Measurements from ENCODE around the gene RNF8. TPM values are rescaled to one million over a fixed set of nuclear protein-coding genes. Genes with fewer than 3 reads are reported as not detected.
"Not testable (repeated sequence)": the region's sequence is repeated elsewhere in the genome, so short reads cannot be mapped to it uniquely, and the experiment has no call there.

The RNF8 gene
- total and polyA plus RNA-seq, 10 of the 15 experiments (the other 5 are each of a cell fraction or from before 2014, with no cell fraction given): 7.8 to 30.2 (median 23.3) TPM

DNA sequence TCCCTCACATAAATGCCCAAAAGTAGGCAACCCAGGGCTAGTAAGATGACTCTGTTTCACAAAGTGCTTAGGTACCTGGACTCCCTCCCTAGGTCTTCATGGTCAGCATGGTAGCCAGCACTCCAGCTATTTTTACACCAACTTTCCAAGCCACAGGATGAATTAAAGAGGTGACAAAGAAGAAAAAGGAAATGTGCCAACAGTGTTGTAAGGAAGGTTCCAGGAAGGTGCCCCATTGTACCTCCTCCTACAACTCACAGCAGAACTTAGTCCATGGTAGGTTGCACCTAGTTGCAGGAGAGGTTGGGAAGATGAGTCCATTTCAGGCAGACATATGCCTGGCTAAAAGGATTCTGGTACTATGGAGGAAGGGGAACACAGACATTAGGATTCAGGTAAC lies 19.7 kb upstream of the RNF8 start:
- no peaks in the 10 kb centered on the region for H3K9me3 ChIP-seq (replicated peaks; ENCODE audit: control insufficient read depth, insufficient read depth, low read length)
- no peak overlapping the region for H3K9ac ChIP-seq (ENCODE audit: control insufficient read depth, insufficient read depth, low read length)
- TF ChIP-seq IRF3 (IDR thresholded peaks at IDR 0.05) (no peak), IKZF2 (IDR thresholded peaks at IDR 0.05) (no peak), BRCA1 (IDR thresholded peaks at IDR 0.05; ENCODE audit: low read depth, low read length) (no peak), SIN3A (IDR thresholded peaks at IDR 0.05; ENCODE audit: low read depth, low read length) (no peak), JUNB (IDR thresholded peaks at IDR 0.05) (no peak), ZNF24 (IDR thresholded peaks at IDR 0.05) (no peak)
- TF ChIP-seq, protein P1, sequence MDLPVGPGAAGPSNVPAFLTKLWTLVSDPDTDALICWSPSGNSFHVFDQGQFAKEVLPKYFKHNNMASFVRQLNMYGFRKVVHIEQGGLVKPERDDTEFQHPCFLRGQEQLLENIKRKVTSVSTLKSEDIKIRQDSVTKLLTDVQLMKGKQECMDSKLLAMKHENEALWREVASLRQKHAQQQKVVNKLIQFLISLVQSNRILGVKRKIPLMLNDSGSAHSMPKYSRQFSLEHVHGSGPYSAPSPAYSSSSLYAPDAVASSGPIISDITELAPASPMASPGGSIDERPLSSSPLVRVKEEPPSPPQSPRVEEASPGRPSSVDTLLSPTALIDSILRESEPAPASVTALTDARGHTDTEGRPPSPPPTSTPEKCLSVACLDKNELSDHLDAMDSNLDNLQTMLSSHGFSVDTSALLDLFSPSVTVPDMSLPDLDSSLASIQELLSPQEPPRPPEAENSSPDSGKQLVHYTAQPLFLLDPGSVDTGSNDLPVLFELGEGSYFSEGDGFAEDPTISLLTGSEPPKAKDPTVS (IDR thresholded peaks at IDR 0.05; ENCODE audit: low read depth, low read length): no peak
- peaks cover 0 to 6% of the 10 kb centered on the region in 2 experiments; a peak in 3 of 4 replicates for H3K36me3 ChIP-seq (ENCODE audit: control insufficient read depth in 2 of 2, insufficient read depth in 2 of 2, low read length in 1 of 2)
- no peak overlapping the region for H3K27ac ChIP-seq (ENCODE audit: control insufficient read depth, insufficient read depth)
- FAIRE-seq (no peak), ATAC-seq (no peak), DNase-seq (ENCODE audit: low read depth, low spot score) (no peak)
- H3K4me3 ChIP-seq: no peak overlapping the region
- no TSS peak for BruUV-seq (replicated peaks)
- H3K27me3 ChIP-seq (replicated peaks in 1 of 2; ENCODE audit: control insufficient read depth in 2 of 2, insufficient read depth in 2 of 2, low read length in 1 of 2): no peaks in the 10 kb centered on the region
- no peaks in the 10 kb centered on the region for H3K4me1 ChIP-seq (ENCODE audit: control insufficient read depth, insufficient read depth, low read length)
- ChIA-PET POLR2A (no interaction called here), SMC1A (ENCODE audit: uncharacterized antibody, unreplicated experiment) (no interaction called here), RAD21 (ENCODE audit: unreplicated experiment) (no interaction called here), CTCF (interaction anchor here (0.9 kb wide), 1 partner anchor 9 kb away, joined by 3 read pairs; no protein-coding TSS in a partner anchor)
- no peak overlapping the region for H2AFZ ChIP-seq (ENCODE audit: control insufficient read depth, low read depth, low read length)
- in situ Hi-C loops (cut with MboI) (no loop called here), intact Hi-C loops (cut with micrococcal nuclease; ENCODE audit: unreplicated experiment) (no loop called here)
- no peaks in the 10 kb centered on the region for H4K20me1 ChIP-seq (ENCODE audit: control insufficient read depth, insufficient read depth)
- no peak overlapping the region for H3K4me2 ChIP-seq (ENCODE audit: control insufficient read depth, insufficient read depth)
- no peaks in the 10 kb centered on the region for H3K79me2 ChIP-seq (ENCODE audit: control insufficient read depth, insufficient read depth, low read length)

DNA sequence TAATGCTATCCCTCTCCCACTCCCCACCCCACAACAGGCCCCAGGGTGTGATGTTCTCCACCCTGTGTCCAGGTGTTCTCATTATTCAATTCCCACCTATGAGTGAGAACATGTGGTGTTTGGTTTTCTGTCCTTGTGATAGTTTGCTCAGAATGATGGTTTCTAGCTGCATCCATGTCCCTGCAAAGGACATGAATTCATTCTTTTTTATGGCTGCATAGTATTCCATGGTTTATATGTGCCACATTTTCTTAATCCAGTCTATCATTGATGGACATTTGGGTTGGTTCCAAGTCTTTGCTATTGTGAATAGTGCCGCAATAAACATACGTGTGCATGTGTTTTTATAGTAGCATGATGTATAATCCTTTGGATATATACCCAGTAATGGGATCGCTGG lies 15.5 kb upstream of the RNF8 start:
- WGBS (ENCODE audit: insufficient coverage, insufficient replicate concordance, low lambda C conversion rate, missing lambda C conversion rate): 98% methylated on average over 3 of the region's 3 CpGs
- H3K4me2 ChIP-seq (ENCODE audit: control insufficient read depth, insufficient read depth); H2AFZ ChIP-seq (ENCODE audit: control insufficient read depth, low read depth, low read length); in situ Hi-C loops (cut with MboI); FAIRE-seq; ATAC-seq; intact Hi-C loops (cut with micrococcal nuclease; ENCODE audit: unreplicated experiment); POLR2A ChIA-PET; DNase-seq (ENCODE audit: low read depth, low spot score); H3K36me3 ChIP-seq (ENCODE audit: control insufficient read depth in 2 of 2, insufficient read depth in 2 of 2, low read length in 1 of 2); H3K27me3 ChIP-seq (replicated peaks in 1 of 2; ENCODE audit: control insufficient read depth in 2 of 2, insufficient read depth in 2 of 2, low read length in 1 of 2); CTCF ChIA-PET; H4K20me1 ChIP-seq (ENCODE audit: control insufficient read depth, insufficient read depth); H3K27ac ChIP-seq (ENCODE audit: control insufficient read depth, insufficient read depth); H3K9me3 ChIP-seq (replicated peaks; ENCODE audit: control insufficient read depth, insufficient read depth, low read length); H3K9ac ChIP-seq (ENCODE audit: control insufficient read depth, insufficient read depth, low read length); H3K79me2 ChIP-seq (ENCODE audit: control insufficient read depth, insufficient read depth, low read length); SMC1A ChIA-PET (ENCODE audit: uncharacterized antibody, unreplicated experiment); H3K4me3 ChIP-seq; RAD21 ChIA-PET (ENCODE audit: unreplicated experiment); BruUV-seq (replicated peaks); H3K4me1 ChIP-seq (ENCODE audit: control insufficient read depth, insufficient read depth, low read length): not testable (repeated sequence)

Data from GM12878 (cell line).